ENCODE results near the gene ZFPM1.

- TF ChIP-seq, protein P1, sequence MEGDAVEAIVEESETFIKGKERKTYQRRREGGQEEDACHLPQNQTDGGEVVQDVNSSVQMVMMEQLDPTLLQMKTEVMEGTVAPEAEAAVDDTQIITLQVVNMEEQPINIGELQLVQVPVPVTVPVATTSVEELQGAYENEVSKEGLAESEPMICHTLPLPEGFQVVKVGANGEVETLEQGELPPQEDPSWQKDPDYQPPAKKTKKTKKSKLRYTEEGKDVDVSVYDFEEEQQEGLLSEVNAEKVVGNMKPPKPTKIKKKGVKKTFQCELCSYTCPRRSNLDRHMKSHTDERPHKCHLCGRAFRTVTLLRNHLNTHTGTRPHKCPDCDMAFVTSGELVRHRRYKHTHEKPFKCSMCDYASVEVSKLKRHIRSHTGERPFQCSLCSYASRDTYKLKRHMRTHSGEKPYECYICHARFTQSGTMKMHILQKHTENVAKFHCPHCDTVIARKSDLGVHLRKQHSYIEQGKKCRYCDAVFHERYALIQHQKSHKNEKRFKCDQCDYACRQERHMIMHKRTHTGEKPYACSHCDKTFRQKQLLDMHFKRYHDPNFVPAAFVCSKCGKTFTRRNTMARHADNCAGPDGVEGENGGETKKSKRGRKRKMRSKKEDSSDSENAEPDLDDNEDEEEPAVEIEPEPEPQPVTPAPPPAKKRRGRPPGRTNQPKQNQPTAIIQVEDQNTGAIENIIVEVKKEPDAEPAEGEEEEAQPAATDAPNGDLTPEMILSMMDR (IDR thresholded peaks at IDR 0.05): no peak
- TF ChIP-seq EP300 (IDR thresholded peaks at IDR 0.05): no peak
- no peak for TF ChIP-seq POLR2A (IDR thresholded peaks at IDR 0.05)
These were observed 13.2 kb downstream of the ZFPM1 start for GRCh38 chr16:88466175-88466862.

All from suprapubic skin (tissue), 3 donors.